ENCODE data around the gene WNT16. TPM values are rescaled to one million over a fixed set of nuclear protein-coding genes. Genes with fewer than 3 reads are reported as not detected.
"Not testable (repeated sequence)": the region's sequence is repeated elsewhere in the genome, so short reads cannot be mapped to it uniquely, and the experiment has no call there.

The WNT16 gene
- total RNA-seq, 1 donor from 2014 or later: not detected

DNA sequence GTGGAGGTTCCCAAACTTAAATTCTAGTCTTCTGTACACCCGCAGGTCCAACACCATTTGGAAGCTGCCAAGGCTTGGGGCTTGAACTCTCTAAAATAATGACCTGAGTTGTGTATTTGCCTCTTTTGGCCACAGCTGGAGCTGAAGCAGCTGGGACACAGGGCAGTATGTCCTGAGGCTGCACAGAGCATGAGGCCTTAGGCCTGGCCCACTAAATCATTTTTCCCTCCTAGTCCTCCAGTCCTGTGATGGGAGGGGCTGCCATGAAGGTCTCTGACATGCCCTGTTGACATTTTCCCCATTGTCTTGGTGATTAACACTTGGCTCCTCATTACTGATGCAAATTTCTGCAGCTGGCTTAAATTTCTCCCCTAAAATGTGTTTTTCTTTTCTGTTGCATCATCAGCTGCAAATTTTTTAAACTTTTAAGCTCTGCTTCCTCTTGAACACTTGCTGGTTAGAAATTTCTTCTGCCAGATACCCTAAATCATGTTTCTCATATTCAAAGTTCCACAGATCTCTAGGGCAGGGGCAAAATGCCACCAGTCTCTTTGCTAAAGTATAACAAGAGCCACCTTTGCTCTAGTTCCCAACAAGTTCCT, 43.6 kb upstream of the WNT16 start:
- H3K4me3 Mint-ChIP-seq (ENCODE audit: unreplicated experiment): no peak overlapping the region
- TF ChIP-seq, protein P1, sequence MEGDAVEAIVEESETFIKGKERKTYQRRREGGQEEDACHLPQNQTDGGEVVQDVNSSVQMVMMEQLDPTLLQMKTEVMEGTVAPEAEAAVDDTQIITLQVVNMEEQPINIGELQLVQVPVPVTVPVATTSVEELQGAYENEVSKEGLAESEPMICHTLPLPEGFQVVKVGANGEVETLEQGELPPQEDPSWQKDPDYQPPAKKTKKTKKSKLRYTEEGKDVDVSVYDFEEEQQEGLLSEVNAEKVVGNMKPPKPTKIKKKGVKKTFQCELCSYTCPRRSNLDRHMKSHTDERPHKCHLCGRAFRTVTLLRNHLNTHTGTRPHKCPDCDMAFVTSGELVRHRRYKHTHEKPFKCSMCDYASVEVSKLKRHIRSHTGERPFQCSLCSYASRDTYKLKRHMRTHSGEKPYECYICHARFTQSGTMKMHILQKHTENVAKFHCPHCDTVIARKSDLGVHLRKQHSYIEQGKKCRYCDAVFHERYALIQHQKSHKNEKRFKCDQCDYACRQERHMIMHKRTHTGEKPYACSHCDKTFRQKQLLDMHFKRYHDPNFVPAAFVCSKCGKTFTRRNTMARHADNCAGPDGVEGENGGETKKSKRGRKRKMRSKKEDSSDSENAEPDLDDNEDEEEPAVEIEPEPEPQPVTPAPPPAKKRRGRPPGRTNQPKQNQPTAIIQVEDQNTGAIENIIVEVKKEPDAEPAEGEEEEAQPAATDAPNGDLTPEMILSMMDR (IDR thresholded peaks at IDR 0.05): no peak
- peaks cover 35% of the 10 kb centered on the region for H3K4me1 Mint-ChIP-seq (ENCODE audit: low read depth)
- H3K27ac Mint-ChIP-seq (ENCODE audit: unreplicated experiment): no peak overlapping the region
- H3K27me3 Mint-ChIP-seq (ENCODE audit: low read depth): no peaks in the 10 kb centered on the region
- no peak for DNase-seq (ENCODE audit: low spot score)
- H3K9me3 Mint-ChIP-seq (ENCODE audit: low read depth): peaks cover 14% of the 10 kb centered on the region
- peaks cover 5% of the 10 kb centered on the region for H3K36me3 Mint-ChIP-seq (ENCODE audit: low read depth)

- peaks cover 27% of the 10 kb centered on the region for H3K4me1 Mint-ChIP-seq (ENCODE audit: low read depth)
- H3K36me3 Mint-ChIP-seq (ENCODE audit: low read depth): peaks cover 5% of the 10 kb centered on the region
- no peak overlapping the region for H3K4me3 Mint-ChIP-seq (ENCODE audit: unreplicated experiment)
- TF ChIP-seq, protein P1 (IDR thresholded peaks at IDR 0.05): no peak
- H3K27ac Mint-ChIP-seq (ENCODE audit: unreplicated experiment): no peak overlapping the region
- no peak for DNase-seq (ENCODE audit: low spot score)
- H3K9me3 Mint-ChIP-seq (ENCODE audit: low read depth): peaks cover 16% of the 10 kb centered on the region
- no peaks in the 10 kb centered on the region for H3K27me3 Mint-ChIP-seq (ENCODE audit: low read depth)
Measured at GRCh38 chr7:121286186-121286585, 42.6 kb upstream of the WNT16 start.

- H3K4me1 Mint-ChIP-seq (ENCODE audit: low read depth): peaks cover 22% of the 10 kb centered on the region
- H3K4me3 Mint-ChIP-seq (ENCODE audit: unreplicated experiment): no peak overlapping the region
- no peaks in the 10 kb centered on the region for H3K27me3 Mint-ChIP-seq (ENCODE audit: low read depth)
- H3K9me3 Mint-ChIP-seq (ENCODE audit: low read depth): peaks cover 19% of the 10 kb centered on the region
- no peak overlapping the region for H3K27ac Mint-ChIP-seq (ENCODE audit: unreplicated experiment)
- peaks cover 5% of the 10 kb centered on the region for H3K36me3 Mint-ChIP-seq (ENCODE audit: low read depth)
- TF ChIP-seq, protein P1 (IDR thresholded peaks at IDR 0.05): no peak
- DNase-seq (ENCODE audit: low spot score): no peak
Measured at GRCh38 chr7:121286742-121287734, 41.8 kb upstream of the WNT16 start.

- no peak for DNase-seq (ENCODE audit: low spot score)
- TF ChIP-seq, protein P1 (IDR thresholded peaks at IDR 0.05): no peak
- H3K9me3 Mint-ChIP-seq (ENCODE audit: low read depth): peaks cover 19% of the 10 kb centered on the region
- no peak overlapping the region for H3K4me3 Mint-ChIP-seq (ENCODE audit: unreplicated experiment)
- H3K36me3 Mint-ChIP-seq (ENCODE audit: low read depth): peaks cover 5% of the 10 kb centered on the region
- H3K27ac Mint-ChIP-seq (ENCODE audit: unreplicated experiment): peak overlapping the region; percentile 76
- peaks cover 13% of the 10 kb centered on the region for H3K4me1 Mint-ChIP-seq (ENCODE audit: low read depth)
- no peaks in the 10 kb centered on the region for H3K27me3 Mint-ChIP-seq (ENCODE audit: low read depth)
Measured at GRCh38 chr7:121288894-121289293, 39.9 kb upstream of the WNT16 start.

DNA sequence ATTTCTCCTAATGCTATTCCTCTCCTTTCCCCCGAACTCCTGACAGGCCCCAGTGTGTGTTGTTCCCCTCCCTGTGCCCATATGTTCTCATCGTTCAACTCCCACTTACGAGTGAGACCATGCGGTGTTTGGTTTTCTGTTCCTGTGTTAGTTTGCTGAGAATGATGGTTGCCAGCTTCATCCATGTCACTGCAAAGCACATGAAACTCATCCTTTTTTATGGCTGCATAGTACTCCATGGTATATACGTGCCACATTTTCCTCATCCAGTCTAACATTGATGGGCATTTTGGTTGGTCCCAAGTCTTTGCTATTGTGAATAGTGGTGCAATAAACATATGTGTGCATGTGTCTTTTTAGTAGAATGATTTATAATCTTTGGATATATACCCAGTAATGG, 38.9 kb upstream of the WNT16 start:
- not testable (repeated sequence) for DNase-seq (ENCODE audit: low spot score); H3K27ac Mint-ChIP-seq (ENCODE audit: unreplicated experiment); H3K4me3 Mint-ChIP-seq (ENCODE audit: unreplicated experiment); H3K36me3 Mint-ChIP-seq (ENCODE audit: low read depth); H3K27me3 Mint-ChIP-seq (ENCODE audit: low read depth)
- H3K4me1 Mint-ChIP-seq (ENCODE audit: low read depth): peaks cover 13% of the 10 kb centered on the region
- peaks cover 12% of the 10 kb centered on the region for H3K9me3 Mint-ChIP-seq (ENCODE audit: low read depth)
